ENCODE measurements around the gene ELANE. TPM values are rescaled to one million over a fixed set of nuclear protein-coding genes. Genes with fewer than 3 reads are reported as not detected.

Gene ELANE
- total and polyA plus RNA-seq, 9 of the 15 experiments (the other 6 are each of a cell fraction or from before 2014, with no cell fraction given): not detected

DNA sequence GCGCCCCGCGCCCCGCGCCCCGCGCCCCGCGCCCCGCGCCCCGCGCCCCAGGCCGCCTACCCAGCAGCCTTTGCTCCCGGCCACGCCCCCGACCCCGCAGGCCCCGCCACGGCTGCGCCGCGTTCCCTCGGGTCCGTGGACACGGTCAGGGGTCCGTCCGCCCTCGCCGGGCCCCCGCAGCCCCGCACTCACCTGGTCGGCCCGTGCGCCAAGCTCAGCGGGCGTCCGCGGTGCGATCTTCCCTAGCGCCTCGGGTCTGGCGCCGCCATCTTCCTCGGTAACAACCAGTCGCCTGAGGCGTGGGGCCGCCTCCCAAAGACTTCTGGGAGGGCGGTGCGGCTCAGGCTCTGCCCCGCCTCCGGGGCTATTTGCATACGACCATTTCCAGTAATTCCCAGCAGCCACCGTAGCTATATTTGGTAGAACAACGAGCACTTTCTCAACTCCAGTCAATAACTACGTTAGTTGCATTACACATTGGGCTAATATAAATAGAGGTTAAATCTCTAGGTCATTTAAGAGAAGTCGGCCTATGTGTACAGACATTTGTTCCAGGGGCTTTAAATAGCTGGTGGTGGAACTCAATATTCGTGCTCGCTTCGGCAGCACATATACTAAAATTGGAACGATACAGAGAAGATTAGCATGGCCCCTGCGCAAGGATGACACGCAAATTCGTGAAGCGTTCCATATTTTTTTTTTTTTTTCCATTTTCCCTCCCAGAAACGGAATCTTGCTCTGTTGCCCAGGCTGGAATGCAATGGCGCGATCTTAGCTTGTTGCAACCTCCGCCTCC, 41.0 kb downstream of the ELANE start, which contains the start of the genes MED16 and RNU6-9 (continued):
- TF ChIP-seq, protein P1, sequence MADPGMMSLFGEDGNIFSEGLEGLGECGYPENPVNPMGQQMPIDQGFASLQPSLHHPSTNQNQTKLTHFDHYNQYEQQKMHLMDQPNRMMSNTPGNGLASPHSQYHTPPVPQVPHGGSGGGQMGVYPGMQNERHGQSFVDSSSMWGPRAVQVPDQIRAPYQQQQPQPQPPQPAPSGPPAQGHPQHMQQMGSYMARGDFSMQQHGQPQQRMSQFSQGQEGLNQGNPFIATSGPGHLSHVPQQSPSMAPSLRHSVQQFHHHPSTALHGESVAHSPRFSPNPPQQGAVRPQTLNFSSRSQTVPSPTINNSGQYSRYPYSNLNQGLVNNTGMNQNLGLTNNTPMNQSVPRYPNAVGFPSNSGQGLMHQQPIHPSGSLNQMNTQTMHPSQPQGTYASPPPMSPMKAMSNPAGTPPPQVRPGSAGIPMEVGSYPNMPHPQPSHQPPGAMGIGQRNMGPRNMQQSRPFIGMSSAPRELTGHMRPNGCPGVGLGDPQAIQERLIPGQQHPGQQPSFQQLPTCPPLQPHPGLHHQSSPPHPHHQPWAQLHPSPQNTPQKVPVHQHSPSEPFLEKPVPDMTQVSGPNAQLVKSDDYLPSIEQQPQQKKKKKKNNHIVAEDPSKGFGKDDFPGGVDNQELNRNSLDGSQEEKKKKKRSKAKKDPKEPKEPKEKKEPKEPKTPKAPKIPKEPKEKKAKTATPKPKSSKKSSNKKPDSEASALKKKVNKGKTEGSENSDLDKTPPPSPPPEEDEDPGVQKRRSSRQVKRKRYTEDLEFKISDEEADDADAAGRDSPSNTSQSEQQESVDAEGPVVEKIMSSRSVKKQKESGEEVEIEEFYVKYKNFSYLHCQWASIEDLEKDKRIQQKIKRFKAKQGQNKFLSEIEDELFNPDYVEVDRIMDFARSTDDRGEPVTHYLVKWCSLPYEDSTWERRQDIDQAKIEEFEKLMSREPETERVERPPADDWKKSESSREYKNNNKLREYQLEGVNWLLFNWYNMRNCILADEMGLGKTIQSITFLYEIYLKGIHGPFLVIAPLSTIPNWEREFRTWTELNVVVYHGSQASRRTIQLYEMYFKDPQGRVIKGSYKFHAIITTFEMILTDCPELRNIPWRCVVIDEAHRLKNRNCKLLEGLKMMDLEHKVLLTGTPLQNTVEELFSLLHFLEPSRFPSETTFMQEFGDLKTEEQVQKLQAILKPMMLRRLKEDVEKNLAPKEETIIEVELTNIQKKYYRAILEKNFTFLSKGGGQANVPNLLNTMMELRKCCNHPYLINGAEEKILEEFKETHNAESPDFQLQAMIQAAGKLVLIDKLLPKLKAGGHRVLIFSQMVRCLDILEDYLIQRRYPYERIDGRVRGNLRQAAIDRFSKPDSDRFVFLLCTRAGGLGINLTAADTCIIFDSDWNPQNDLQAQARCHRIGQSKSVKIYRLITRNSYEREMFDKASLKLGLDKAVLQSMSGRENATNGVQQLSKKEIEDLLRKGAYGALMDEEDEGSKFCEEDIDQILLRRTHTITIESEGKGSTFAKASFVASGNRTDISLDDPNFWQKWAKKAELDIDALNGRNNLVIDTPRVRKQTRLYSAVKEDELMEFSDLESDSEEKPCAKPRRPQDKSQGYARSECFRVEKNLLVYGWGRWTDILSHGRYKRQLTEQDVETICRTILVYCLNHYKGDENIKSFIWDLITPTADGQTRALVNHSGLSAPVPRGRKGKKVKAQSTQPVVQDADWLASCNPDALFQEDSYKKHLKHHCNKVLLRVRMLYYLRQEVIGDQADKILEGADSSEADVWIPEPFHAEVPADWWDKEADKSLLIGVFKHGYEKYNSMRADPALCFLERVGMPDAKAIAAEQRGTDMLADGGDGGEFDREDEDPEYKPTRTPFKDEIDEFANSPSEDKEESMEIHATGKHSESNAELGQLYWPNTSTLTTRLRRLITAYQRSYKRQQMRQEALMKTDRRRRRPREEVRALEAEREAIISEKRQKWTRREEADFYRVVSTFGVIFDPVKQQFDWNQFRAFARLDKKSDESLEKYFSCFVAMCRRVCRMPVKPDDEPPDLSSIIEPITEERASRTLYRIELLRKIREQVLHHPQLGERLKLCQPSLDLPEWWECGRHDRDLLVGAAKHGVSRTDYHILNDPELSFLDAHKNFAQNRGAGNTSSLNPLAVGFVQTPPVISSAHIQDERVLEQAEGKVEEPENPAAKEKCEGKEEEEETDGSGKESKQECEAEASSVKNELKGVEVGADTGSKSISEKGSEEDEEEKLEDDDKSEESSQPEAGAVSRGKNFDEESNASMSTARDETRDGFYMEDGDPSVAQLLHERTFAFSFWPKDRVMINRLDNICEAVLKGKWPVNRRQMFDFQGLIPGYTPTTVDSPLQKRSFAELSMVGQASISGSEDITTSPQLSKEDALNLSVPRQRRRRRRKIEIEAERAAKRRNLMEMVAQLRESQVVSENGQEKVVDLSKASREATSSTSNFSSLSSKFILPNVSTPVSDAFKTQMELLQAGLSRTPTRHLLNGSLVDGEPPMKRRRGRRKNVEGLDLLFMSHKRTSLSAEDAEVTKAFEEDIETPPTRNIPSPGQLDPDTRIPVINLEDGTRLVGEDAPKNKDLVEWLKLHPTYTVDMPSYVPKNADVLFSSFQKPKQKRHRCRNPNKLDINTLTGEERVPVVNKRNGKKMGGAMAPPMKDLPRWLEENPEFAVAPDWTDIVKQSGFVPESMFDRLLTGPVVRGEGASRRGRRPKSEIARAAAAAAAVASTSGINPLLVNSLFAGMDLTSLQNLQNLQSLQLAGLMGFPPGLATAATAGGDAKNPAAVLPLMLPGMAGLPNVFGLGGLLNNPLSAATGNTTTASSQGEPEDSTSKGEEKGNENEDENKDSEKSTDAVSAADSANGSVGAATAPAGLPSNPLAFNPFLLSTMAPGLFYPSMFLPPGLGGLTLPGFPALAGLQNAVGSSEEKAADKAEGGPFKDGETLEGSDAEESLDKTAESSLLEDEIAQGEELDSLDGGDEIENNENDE (IDR thresholded peaks at IDR 0.05; ENCODE audit: low read depth, low read length): no peak
- TF ChIP-seq, protein P2, sequence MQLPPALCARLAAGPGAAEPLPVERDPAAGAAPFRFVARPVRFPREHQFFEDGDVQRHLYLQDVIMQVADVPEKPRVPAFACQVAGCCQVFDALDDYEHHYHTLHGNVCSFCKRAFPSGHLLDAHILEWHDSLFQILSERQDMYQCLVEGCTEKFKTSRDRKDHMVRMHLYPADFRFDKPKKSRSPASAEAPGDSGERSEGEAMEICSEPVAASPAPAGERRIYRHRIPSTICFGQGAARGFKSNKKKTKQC (CRISPR knock-in tag; IDR thresholded peaks at IDR 0.05): peak; percentile 55; the same call in 1 of the 2 replicates
- no peak for TF ChIP-seq PTTG1 (tag; IDR thresholded peaks at IDR 0.05; ENCODE audit: low read depth)
- no peak for TF ChIP-seq ZBTB5 (IDR thresholded peaks at IDR 0.05)
- TF ChIP-seq ZNF699 (CRISPR knock-in tag; IDR thresholded peaks at IDR 0.05; ENCODE audit: insufficient replicate concordance): no peak
- peak; percentile 61 for TF ChIP-seq KDM5B (IDR thresholded peaks at IDR 0.05; ENCODE audit: insufficient replicate concordance, low read depth, low read length)
